ENCODE results near the gene LCOR.

DNA sequence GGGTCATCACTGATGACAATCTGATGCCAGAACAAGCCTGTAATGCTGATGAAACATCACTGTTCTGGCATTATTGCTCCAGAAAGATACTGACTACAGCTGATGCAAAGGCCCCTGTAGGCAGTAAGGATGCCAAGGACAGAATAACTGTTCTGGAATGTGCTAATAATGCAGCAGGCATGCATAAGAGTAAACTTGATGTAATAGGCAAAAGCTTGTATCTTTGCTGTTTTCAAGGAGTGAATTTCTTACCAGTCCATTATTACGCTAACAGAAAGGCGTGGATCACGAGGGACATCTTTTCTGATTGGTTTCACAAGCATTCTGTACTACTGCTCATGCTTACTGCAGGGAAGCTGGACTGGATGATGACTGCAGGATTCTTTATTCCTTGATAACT lies 18.7 kb downstream of the LCOR start:
- TF ChIP-seq CTCF (conservative IDR thresholded peaks at IDR 0.05 in 1 of 2, IDR thresholded peaks at IDR 0.05 in 1 of 2; ENCODE audit: low read depth in 1 of 2, low read length in 2 of 2) (no peak), EZH2 (IDR thresholded peaks at IDR 0.05; ENCODE audit: low read length, missing control alignments) (no peak)

Data from fibroblast of lung (primary cell).